ENCODE data around the gene INSYN2B. TPM values are rescaled to one million over a fixed set of nuclear protein-coding genes. Genes with fewer than 3 reads are reported as not detected.

The INSYN2B gene
- total and polyA plus RNA-seq, 10 donors, result 0.09 to 5.5 (median 1.1) TPM

- H3K27me3 ChIP-seq (replicated peaks in 1 of 7), result no peaks in the 10 kb centered on the region
- intact Hi-C loops (cut with DNase I; ENCODE audit: low total_unique reads), result no loop called here
- peaks cover 0 to 21% (median 0%) of the 10 kb centered on the region in 6 donors for H3K4me1 ChIP-seq
- H3K9me3 ChIP-seq, result no peaks in the 10 kb centered on the region
- DNase-seq, result no peak
- TF ChIP-seq POLR2A (IDR thresholded peaks at IDR 0.05), result no peak
- no peak for TF ChIP-seq POLR2AphosphoS5 (IDR thresholded peaks at IDR 0.05)
- TF ChIP-seq CTCF (IDR thresholded peaks at IDR 0.05 in 8 of 11, conservative IDR thresholded peaks at IDR 0.05 in 3 of 11), result no peak
- H3K36me3 ChIP-seq, result peaks cover 0 to 30% (median 3%) of the 10 kb centered on the region in 6 donors
- 51 to 74% (median 64%) methylated on average over 2 of the region's 2 CpGs for WGBS, 5 donors
- H3K4me3 ChIP-seq, result no peak overlapping the region
- H3K27ac ChIP-seq, result no peak overlapping the region
Observed at GRCh38 chr5:169893571-169893970, 86.7 kb downstream of the INSYN2B start.

- Histone ChIP-seq H3K27me3 (replicated peaks in 1 of 7) (no peaks in the 10 kb centered on the region), H3K27ac (no peak overlapping the region), H3K4me1 (peaks cover 0 to 21% (median 0%) of the 10 kb centered on the region in 6 donors), H3K9me3 (no peaks in the 10 kb centered on the region), H3K36me3 (peaks cover 0 to 24% (median 3%) of the 10 kb centered on the region in 6 donors), H3K4me3 (no peak overlapping the region)
- no peak for TF ChIP-seq POLR2A (IDR thresholded peaks at IDR 0.05)
- no peak for TF ChIP-seq CTCF (IDR thresholded peaks at IDR 0.05 in 8 of 11, conservative IDR thresholded peaks at IDR 0.05 in 3 of 11)
- TF ChIP-seq POLR2AphosphoS5 (IDR thresholded peaks at IDR 0.05), result no peak
- DNase-seq, result no peak
- intact Hi-C loops (cut with DNase I; ENCODE audit: low total_unique reads), result no loop called here
Observed at GRCh38 chr5:169893010-169893409, 87.3 kb downstream of the INSYN2B start.

GRCh38 chr5:169889572-169889971 is 90.7 kb downstream of the INSYN2B start:
- TF ChIP-seq CTCF (IDR thresholded peaks at IDR 0.05 in 8 of 11, conservative IDR thresholded peaks at IDR 0.05 in 3 of 11), result no peak
- TF ChIP-seq POLR2AphosphoS5 (IDR thresholded peaks at IDR 0.05), result no peak
- no peak for TF ChIP-seq POLR2A (IDR thresholded peaks at IDR 0.05)
- 92 to 94% (median 93%) methylated on average over 4 of the region's 4 CpGs for WGBS, 5 donors
- peaks cover 0 to 24% (median 3%) of the 10 kb centered on the region in 6 donors for H3K36me3 ChIP-seq
- peaks cover 0 to 12% (median 0%) of the 10 kb centered on the region in 6 donors for H3K4me1 ChIP-seq
- H3K27me3 ChIP-seq (replicated peaks in 1 of 7), result no peaks in the 10 kb centered on the region
- no peak overlapping the region for H3K27ac ChIP-seq
- DNase-seq, result no peak
- H3K9me3 ChIP-seq, result no peaks in the 10 kb centered on the region
- no peak overlapping the region for H3K4me3 ChIP-seq
- intact Hi-C loops (cut with DNase I; ENCODE audit: low total_unique reads), result no loop called here

GRCh38 chr5:169886677-169887076 is 93.6 kb downstream of the INSYN2B start:
- Histone ChIP-seq H3K4me1 (peaks cover 0 to 5% (median 0%) of the 10 kb centered on the region in 6 donors), H3K36me3 (peaks cover 0 to 33% (median 2%) of the 10 kb centered on the region in 6 donors), H3K4me3 (no peak overlapping the region), H3K9me3 (no peaks in the 10 kb centered on the region), H3K27ac (no peak overlapping the region), H3K27me3 (replicated peaks in 1 of 7) (no peaks in the 10 kb centered on the region)
- 94 to 98% (median 95%) methylated on average over 4 of the region's 4 CpGs for WGBS, 5 donors
- no peak for DNase-seq
- TF ChIP-seq POLR2AphosphoS5 (IDR thresholded peaks at IDR 0.05) (no peak), POLR2A (IDR thresholded peaks at IDR 0.05) (no peak), CTCF (IDR thresholded peaks at IDR 0.05 in 8 of 11, conservative IDR thresholded peaks at IDR 0.05 in 3 of 11) (no peak)
- intact Hi-C loops (cut with DNase I; ENCODE audit: low total_unique reads), result no loop called here

All from spleen (tissue), 11 donors.